ENCODE data around the gene SPX.

Gene SPX

GRCh38 chr12:21526053-21526452 is at the start of gene SPX:
TSS of gene SPX (plus strand) at chr12:21526296. CDS start at chr12:21526473, 177 bp downstream.
- Histone ChIP-seq H3K27me3 (replicated peaks; ENCODE audit: insufficient read depth, low read length) (no peaks in the 10 kb centered on the region), H3K4me3 (ENCODE audit: low read length) (no peak within 1 kb of the TSS), H3K4me2 (ENCODE audit: low read depth, low read length) (no peak within 1 kb of the TSS), H3K9ac (ENCODE audit: low read length) (no peak within 1 kb of the TSS), H3K9me3 (replicated peaks; ENCODE audit: insufficient read depth, low read length) (no peaks in the 10 kb centered on the region), H3K79me2 (ENCODE audit: low read length) (no peaks in the 10 kb centered on the region), H3K27ac (ENCODE audit: low read length) (no peak within 1 kb of the TSS), H4K20me1 (ENCODE audit: insufficient read depth, low read length) (no peaks in the 10 kb centered on the region), H3K36me3 (replicated peaks; ENCODE audit: insufficient read depth, low read length) (no peaks in the 10 kb centered on the region), H2AFZ (ENCODE audit: low read length) (0 out of 2 replicates have a peak within 1 kb of the TSS, but pooled peaks have one; percentile 90), H3F3A (ENCODE audit: insufficient read depth, low read length) (no peaks in the 10 kb centered on the region), H3K4me1 (ENCODE audit: low read length) (no peaks in the 10 kb centered on the region), H3K9me2 (replicated peaks; ENCODE audit: insufficient read depth, low read length) (no peaks in the 10 kb centered on the region)
- TF ChIP-seq EZH2phosphoT487 (IDR thresholded peaks at IDR 0.05; ENCODE audit: low read length) (no peak), EZH2 (optimal IDR thresholded peaks at IDR 0.05; ENCODE audit: low read depth, low read length) (no peak), CTCF (IDR thresholded peaks at IDR 0.05; ENCODE audit: low read length) (no peak)
- no peak for DNase-seq

GRCh38 chr12:21476949-21477348 is 49.1 kb upstream of the SPX start:
- H3K4me1 ChIP-seq (ENCODE audit: low read length): peaks cover 6% of the 10 kb centered on the region; the same call in 1 of the 2 replicates
- H3K79me2 ChIP-seq (ENCODE audit: low read length): no peaks in the 10 kb centered on the region
- H3K36me3 ChIP-seq (replicated peaks; ENCODE audit: insufficient read depth, low read length): peaks cover 8% of the 10 kb centered on the region; the same call in 1 of the 2 replicates
- TF ChIP-seq EZH2 (optimal IDR thresholded peaks at IDR 0.05; ENCODE audit: low read depth, low read length): no peak
- TF ChIP-seq EZH2phosphoT487 (IDR thresholded peaks at IDR 0.05; ENCODE audit: low read length): no peak
- no peak for TF ChIP-seq CTCF (IDR thresholded peaks at IDR 0.05; ENCODE audit: low read length)
- no peak overlapping the region for H3K4me3 ChIP-seq (ENCODE audit: low read length)
- no peaks in the 10 kb centered on the region for H3K9me3 ChIP-seq (replicated peaks; ENCODE audit: insufficient read depth, low read length)
- no peaks in the 10 kb centered on the region for H3K27me3 ChIP-seq (replicated peaks; ENCODE audit: insufficient read depth, low read length)
- DNase-seq: no peak
- H3F3A ChIP-seq (ENCODE audit: insufficient read depth, low read length): 0 out of 2 replicates have a peak, but pooled peaks cover 4% of the 10 kb centered on the region
- no peak overlapping the region for H2AFZ ChIP-seq (ENCODE audit: low read length)
- no peak overlapping the region for H3K4me2 ChIP-seq (ENCODE audit: low read depth, low read length)
- H3K27ac ChIP-seq (ENCODE audit: low read length): no peak overlapping the region
- no peak overlapping the region for H3K9ac ChIP-seq (ENCODE audit: low read length)
- no peaks in the 10 kb centered on the region for H4K20me1 ChIP-seq (ENCODE audit: insufficient read depth, low read length)
- no peaks in the 10 kb centered on the region for H3K9me2 ChIP-seq (replicated peaks; ENCODE audit: insufficient read depth, low read length)

- Histone ChIP-seq H3K9me2 (replicated peaks; ENCODE audit: insufficient read depth, low read length) (no peaks in the 10 kb centered on the region), H3K27ac (ENCODE audit: low read length) (no peak overlapping the region), H3K4me3 (ENCODE audit: low read length) (no peak overlapping the region), H3F3A (ENCODE audit: insufficient read depth, low read length) (peaks cover 7% of the 10 kb centered on the region; the same call in 1 of the 2 replicates), H3K79me2 (ENCODE audit: low read length) (no peaks in the 10 kb centered on the region), H4K20me1 (ENCODE audit: insufficient read depth, low read length) (no peaks in the 10 kb centered on the region), H2AFZ (ENCODE audit: low read length) (no peak overlapping the region), H3K9me3 (replicated peaks; ENCODE audit: insufficient read depth, low read length) (no peaks in the 10 kb centered on the region), H3K27me3 (replicated peaks; ENCODE audit: insufficient read depth, low read length) (no peaks in the 10 kb centered on the region), H3K4me2 (ENCODE audit: low read depth, low read length) (no peak overlapping the region), H3K36me3 (replicated peaks; ENCODE audit: insufficient read depth, low read length) (peaks cover 5% of the 10 kb centered on the region; the same call in 1 of the 2 replicates), H3K4me1 (ENCODE audit: low read length) (peaks cover 17% of the 10 kb centered on the region; the same call in 1 of the 2 replicates), H3K9ac (ENCODE audit: low read length) (no peak overlapping the region)
- no peak for TF ChIP-seq EZH2 (optimal IDR thresholded peaks at IDR 0.05; ENCODE audit: low read depth, low read length)
- no peak for TF ChIP-seq CTCF (IDR thresholded peaks at IDR 0.05; ENCODE audit: low read length)
- no peak for TF ChIP-seq EZH2phosphoT487 (IDR thresholded peaks at IDR 0.05; ENCODE audit: low read length)
- DNase-seq: no peak
Observed at GRCh38 chr12:21478756-21479455, 47.2 kb upstream of the SPX start.
